ES-I3 (cell line): ENCODE data around the gene ANXA7.
"Not testable (repeated sequence)": the region's sequence is repeated elsewhere in the genome, so short reads cannot be mapped to it uniquely, and the experiment has no call there.

Source experiments
- H3K36me3 ChIP-seq: 2 replicates; pipeline ENCODE4 v1.6.1; 2013; ENCODE audit warnings: mild to moderate bottlenecking, low read length, control low read depth, moderate library complexity; ENCODE audit not compliant: insufficient read depth
- H3K4me1 ChIP-seq: 2 replicates; pipeline ENCODE4 v1.6.1; 2013; ENCODE audit warnings: mild to moderate bottlenecking, control low read depth, low read length; ENCODE audit not compliant: insufficient read depth
- H3K9ac ChIP-seq: 2 replicates; pipeline ENCODE4 v1.6.1; 2013; ENCODE audit warnings: low read depth, mild to moderate bottlenecking, low read length, moderate library complexity
- H3K9me3 ChIP-seq: 2 replicates; pipeline ENCODE4 v1.6.1; 2013; ENCODE audit warnings: mild to moderate bottlenecking, low read length, moderate library complexity; ENCODE audit not compliant: control insufficient read depth, insufficient read depth

The ANXA7 gene

DNA sequence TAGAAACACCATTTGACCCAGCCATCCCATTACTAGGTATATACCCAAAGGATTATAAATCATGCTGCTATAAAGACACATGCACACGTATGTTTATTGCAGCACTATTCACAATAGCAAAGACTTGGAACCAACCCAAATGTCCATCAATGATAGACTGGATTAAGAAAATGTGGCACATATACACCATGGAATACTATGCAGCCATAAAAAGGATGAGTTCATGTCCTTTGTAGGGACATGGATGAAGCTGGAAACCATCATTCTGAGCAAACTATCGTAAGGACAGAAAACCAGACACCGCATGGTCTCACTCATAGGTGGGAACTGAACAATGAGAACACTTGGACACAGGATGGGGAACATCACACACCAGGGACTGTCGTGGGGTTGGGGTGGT is 19.5 kb downstream of the ANXA7 start:
- H3K36me3 ChIP-seq, H3K9ac ChIP-seq, H3K9me3 ChIP-seq, H3K4me1 ChIP-seq: not testable (repeated sequence)

DNA sequence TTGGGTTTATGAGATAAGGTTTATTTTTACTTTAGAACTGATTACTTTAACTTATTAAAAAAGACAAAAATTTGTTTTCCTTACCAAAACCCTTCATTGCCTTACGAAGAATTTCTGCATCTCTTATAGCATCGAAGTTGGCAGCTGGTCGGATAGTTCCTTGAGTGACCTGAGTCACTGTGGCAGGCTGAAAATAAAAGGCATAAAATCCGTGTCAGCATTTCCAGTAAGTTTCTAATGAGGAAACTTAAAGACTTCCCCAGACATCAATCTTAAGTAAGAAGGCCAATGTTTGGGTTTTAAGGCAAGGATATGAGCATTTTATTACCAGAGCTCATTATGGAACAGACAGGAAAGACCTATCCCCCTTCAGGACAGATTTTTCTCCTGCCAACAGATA is 25.6 kb downstream of the ANXA7 start:
- no peak overlapping the region for H3K9ac ChIP-seq
- H3K4me1 ChIP-seq: no peaks in the 10 kb centered on the region
- H3K9me3 ChIP-seq: no peaks in the 10 kb centered on the region
- peaks cover 13% of the 10 kb centered on the region for H3K36me3 ChIP-seq

DNA sequence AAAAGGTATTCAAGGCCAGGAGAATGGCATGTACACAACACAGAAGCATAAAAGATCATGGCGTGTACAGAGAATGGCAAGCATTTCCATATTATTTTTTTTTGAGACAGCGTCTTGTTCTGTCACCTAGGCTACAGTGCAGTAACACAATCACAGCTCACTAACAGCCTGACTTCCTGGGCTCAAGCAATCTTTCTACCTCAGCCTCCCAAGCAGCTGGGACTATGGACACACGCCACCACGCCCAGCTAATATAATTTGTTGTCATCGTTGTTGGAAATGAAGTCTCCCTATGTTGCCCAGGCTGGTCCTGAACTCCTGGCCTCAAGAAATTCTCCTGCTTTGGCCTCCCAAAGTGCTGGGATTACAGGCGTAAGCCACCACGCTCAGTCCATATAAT is 27.3 kb downstream of the ANXA7 start:
- Histone ChIP-seq H3K4me1 (no peaks in the 10 kb centered on the region), H3K9ac (no peak overlapping the region), H3K9me3 (no peaks in the 10 kb centered on the region), H3K36me3 (peaks cover 20% of the 10 kb centered on the region)

DNA sequence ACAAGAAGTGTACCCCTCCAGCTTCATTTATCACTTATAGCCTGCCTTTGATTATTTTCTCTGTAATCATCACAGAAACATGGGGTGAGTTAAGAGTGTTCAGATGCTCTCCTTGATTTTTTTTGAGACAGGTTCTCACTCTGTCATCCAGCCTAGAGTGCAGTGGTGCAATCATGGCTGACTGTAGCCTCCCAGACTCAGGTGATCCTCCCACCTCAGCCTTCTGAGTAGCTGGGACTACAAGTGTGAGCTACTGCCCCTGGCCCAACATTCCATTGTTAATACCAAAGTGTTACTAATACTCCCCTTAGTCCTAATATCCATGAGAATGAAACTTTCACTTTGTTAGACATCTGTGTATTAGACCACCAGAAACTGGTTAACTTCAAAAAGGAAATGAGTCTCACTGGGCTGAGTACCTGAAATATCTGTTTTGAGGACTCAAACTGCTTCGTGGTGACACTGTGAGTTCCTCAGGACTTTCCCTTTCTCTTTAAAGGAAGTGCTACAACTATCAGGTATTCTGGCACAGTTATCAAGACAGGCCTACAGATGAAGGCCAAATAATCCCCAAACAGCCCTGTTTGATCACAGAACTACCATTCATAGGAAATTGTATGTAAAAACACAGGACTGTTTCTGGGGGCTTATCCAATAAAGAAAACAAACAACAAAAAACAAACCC is 34.7 kb downstream of the ANXA7 start:
- H3K36me3 ChIP-seq: peaks cover 19% of the 10 kb centered on the region
- H3K9ac ChIP-seq: no peak overlapping the region
- H3K4me1 ChIP-seq: no peaks in the 10 kb centered on the region
- H3K9me3 ChIP-seq: no peaks in the 10 kb centered on the region

DNA sequence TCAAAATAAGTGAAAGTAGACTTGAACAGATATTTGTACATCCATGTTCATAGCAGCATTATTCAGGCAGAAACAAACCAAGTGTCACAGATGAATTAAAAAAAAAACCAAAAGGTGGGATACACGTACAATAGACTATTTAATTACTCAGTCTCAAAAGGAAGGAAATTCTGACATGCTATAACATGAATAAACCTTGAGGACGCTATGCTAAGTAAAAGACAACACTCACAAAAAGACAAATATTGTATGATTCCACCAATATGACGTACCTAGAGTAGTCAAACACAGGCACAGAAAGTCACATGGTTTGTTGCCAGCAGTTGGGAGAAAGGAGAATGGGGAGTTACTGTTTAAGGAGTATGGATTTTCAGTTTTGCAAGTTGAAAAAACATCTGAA is 37.2 kb downstream of the ANXA7 start:
- no peaks in the 10 kb centered on the region for H3K9me3 ChIP-seq
- H3K4me1 ChIP-seq: no peaks in the 10 kb centered on the region
- peaks cover 11% of the 10 kb centered on the region; the same call in 1 of the 2 replicates for H3K36me3 ChIP-seq
- H3K9ac ChIP-seq: no peak overlapping the region

DNA sequence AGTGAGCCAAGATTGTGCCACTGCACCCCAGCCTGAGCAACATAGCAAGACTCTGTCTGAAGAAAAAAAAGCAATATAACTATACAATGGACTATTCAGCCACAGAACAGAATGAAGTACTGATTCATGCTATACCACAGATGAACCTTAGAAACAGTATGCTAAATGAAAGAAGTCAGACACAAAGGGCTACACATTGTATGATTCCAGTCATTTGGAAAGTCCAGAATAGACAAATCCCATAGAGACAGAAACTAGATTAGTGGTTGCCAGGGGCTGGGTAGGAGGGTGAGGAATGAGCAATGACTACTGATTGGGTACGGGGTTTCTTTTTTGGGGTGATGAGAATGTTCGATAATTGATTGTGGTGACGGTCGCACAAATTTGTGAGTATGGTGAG is 45.6 kb downstream of the ANXA7 start:
- Histone ChIP-seq H3K4me1 (no peaks in the 10 kb centered on the region), H3K36me3 (peaks cover 7% of the 10 kb centered on the region), H3K9me3 (no peaks in the 10 kb centered on the region), H3K9ac (no peak overlapping the region)

DNA sequence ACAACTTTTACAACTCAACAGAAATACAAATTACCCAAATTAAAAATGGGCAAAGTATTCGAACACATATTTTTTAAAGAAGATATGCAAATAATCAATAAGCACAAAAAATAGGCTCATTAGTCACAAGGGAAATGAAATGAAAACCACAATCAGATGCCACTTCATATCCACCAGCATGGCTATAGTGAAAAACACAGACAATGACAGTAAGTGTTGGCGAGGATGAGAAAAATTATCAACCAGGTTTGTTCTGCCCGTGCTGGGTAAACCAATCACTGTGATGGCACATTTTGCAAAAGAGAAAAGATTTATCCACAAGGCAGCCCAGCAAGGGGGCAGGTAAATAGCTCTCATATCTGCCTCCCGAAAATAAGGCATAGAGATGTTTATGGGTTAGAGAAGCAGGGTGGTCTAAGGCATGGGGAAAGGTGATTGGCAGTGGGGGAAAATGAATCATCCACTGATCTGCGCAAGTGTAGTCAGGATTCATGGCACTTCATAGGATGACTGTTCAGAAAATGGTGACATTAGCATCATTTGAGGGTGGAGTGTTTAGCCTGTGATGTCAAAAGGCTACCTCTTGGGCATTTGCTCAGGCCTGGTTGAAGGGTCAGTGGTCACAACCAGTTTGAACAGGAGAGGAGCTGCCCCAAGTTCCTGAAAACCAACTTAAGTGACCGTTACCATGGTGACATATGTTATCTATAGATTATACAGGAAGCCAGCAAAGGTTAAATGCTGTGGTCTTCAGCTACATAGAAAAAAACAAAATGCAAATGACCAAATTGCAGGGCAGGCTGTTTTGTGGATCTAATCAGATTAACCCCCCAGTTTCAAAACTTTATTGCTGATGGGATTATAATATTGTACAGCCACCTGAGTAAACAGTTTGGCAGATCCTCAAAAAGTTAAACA is 47.2 kb downstream of the ANXA7 start:
- no peaks in the 10 kb centered on the region for H3K9me3 ChIP-seq
- H3K36me3 ChIP-seq: peaks cover 7% of the 10 kb centered on the region
- H3K9ac ChIP-seq: no peak overlapping the region
- H3K4me1 ChIP-seq: no peaks in the 10 kb centered on the region

DNA sequence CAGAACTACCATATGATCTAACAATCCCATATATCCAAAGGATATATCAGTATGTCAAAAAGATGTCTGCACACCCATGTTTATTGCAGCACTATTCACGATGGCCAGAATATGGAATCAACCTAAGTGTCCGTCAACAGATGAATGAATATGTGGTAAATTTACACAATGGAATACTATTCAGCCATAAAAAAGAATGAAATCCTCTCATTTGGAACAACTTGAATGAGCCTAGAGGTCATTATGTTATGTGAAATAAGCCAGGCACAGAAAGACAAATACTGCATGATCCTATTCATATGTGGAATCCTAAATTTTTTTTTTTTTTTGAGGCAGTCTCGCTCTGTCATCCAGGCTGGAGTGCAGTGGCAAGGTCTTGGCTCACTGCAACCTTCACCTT is 48.9 kb downstream of the ANXA7 start:
- H3K36me3 ChIP-seq: peaks cover 7% of the 10 kb centered on the region
- no peaks in the 10 kb centered on the region for H3K4me1 ChIP-seq
- no peaks in the 10 kb centered on the region for H3K9me3 ChIP-seq
- no peak overlapping the region for H3K9ac ChIP-seq

DNA sequence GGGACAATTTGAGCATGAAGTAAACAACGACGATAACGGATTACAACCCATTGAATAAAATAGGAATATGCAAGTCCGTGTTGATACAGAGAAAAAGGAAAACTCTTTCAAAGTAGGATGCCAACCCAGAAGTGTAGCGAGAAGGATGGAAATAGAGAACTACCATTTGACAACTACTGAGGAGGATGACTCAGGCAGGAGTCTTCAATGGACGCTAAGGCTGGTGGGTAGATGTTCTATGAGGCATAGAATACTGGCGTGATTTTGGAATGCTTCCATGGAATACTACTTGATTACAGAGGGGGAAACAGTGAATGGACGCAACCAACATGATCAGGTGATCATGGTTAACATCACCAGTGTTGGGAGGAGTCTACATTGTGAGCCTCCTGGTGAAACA is 54.4 kb downstream of the ANXA7 start:
- no peak overlapping the region; the same call in 1 of the 2 replicates for H3K9ac ChIP-seq
- no peaks in the 10 kb centered on the region for H3K36me3 ChIP-seq

DNA sequence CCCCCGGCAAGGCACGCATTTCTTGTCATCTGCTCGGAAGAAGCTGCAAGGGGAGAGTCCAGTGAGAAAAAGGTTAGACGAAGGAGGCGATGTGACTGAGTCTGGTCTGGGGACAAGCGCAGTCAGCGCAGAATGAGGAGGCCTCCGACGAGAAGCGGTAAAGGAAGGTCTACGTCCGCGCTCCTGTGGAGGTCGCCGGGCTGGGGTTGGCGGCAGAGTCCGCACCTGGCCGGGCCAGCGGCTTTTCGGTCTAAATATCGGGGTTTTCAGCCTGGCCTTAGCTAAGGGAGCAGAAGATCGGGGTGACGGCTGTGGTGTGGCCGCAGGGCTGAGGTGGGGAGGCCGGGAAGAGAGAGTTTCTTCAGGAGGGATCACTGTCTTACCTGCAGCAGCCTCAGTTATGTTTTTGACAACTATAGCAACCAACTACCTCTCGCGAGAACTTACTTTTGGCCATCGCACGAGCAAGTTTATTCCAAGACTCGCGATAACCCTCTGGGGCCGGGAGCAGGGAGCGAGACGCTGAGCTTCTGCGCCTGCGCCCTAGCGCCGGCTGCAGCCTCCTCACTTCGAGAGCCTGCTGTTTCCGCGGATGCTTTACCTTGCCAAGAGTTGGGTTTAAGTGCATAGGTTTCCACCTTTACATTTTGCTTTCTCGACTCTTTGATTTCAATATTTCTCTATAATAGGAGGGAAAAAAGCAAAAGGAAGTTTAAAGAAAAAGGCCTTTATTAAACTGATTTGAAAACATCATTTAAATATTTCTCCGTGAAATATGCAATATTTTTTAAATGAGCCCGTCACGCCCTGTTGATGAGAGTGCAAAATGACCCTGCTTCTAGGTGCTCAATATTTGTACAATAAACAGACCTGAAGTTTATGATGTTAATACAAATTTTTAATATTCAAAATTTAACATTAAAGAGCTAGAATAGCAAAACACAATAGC is 55.3 kb downstream of the ANXA7 start, which contains the start of gene CFAP70:
Gene CFAP70, minus strand, starts transcription at position 534 of the 949 bp plus-strand sequence. CDS start 4,068 bp downstream, outside the sequence.
- no peaks in the 10 kb centered on the region for H3K4me1 ChIP-seq
- H3K9me3 ChIP-seq: no peaks in the 10 kb centered on the region
- no peaks in the 10 kb centered on the region for H3K36me3 ChIP-seq
- H3K9ac ChIP-seq: peak within 1 kb of the TSS; percentile 94

More for the DNA sequence above, 54.4 kb downstream of the ANXA7 start:
- Histone ChIP-seq H3K4me1 (no peaks in the 10 kb centered on the region), H3K9me3 (no peaks in the 10 kb centered on the region)

DNA sequence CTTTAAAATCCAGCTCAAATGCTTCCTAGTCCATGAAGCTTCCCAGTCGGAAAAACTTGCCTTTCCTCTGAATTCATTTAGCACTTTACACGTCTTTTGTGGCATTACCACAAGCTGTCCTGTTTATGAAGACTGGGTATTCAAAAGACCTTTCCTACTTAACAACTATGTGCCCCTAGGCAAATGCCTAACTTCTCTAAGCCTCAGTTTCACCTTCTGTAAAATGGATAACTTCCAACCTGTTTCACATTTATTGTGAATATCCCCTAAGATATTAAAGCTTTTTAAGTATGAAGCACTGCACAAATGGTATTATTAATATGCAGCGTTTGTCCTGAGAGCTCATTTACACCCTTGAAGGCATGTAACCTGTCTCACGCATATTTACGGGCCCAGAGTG is 56.0 kb downstream of the ANXA7 start:
- Histone ChIP-seq H3K36me3 (no peaks in the 10 kb centered on the region), H3K9me3 (no peaks in the 10 kb centered on the region), H3K4me1 (no peaks in the 10 kb centered on the region), H3K9ac (peak overlapping the region; percentile 94)

DNA sequence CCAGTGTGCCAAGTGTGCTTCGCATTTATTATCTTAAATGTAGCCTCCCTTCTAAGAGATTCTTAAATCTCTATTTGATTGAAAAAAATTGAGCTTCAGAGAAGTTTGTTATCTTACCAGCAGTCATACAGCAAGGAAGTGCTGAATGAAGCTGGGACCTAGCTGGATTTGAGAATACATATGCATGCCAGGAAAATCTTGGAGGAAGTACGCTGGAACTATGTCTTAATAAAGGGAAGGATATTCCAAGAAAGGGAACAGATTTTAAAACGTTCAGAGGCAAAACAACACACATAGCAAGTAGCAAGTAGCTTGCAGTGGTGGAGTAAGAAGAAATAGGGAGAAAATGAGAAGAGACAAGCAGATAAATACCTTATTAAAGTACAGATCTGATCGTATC is 56.7 kb downstream of the ANXA7 start:
- Histone ChIP-seq H3K36me3 (no peaks in the 10 kb centered on the region), H3K4me1 (no peaks in the 10 kb centered on the region), H3K9ac (no peak overlapping the region), H3K9me3 (no peaks in the 10 kb centered on the region)

DNA sequence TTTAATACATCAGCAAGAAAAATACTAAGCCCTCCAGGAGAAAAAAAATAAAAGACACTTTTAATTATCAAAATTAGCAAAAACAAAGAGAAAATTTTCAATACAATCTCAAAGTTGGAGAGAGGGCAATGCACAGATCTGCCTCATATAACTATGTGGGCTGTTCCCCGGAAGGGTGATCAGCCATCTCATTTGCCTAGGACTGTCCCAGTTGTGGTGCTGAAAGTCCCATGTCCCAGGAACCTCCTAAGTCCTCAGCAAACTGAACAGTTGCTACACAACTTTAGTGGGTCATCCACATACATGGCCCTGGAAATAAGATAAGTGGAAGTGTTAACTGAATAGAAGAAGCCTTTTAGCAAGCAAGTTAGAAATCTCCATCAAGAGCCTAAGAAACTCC is 69.6 kb downstream of the ANXA7 start:
- Histone ChIP-seq H3K4me1 (no peaks in the 10 kb centered on the region), H3K9me3 (no peaks in the 10 kb centered on the region), H3K9ac (no peak overlapping the region), H3K36me3 (no peaks in the 10 kb centered on the region)

DNA sequence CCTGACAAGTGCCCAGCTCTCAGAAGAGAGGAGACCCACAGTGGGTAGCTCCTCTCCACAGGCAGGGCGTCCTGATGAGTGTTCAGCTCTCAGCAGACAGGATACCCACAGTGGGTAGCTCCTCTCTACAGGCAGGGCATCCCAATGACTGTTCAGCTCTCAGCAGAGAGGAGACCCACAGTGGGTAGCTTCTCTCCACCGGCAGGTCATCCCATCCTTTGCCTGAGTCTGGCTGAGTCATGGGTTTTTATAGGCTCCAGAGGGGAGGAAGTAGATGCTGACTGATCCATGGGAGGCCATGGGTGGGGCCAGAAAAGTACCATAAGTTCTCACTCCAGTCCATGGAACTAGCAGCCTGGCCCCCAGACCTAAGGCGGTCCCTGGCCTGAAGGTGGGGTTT is 73.7 kb downstream of the ANXA7 start:
- no peaks in the 10 kb centered on the region for H3K4me1 ChIP-seq
- no peaks in the 10 kb centered on the region for H3K9me3 ChIP-seq
- H3K9ac ChIP-seq: no peak overlapping the region
- H3K36me3 ChIP-seq: no peaks in the 10 kb centered on the region
